Right ventricle myocardium superior (tissue), 1 donor: ENCODE data around the gene ADAMTS13. TPM values are rescaled to one million over a fixed set of nuclear protein-coding genes. Genes with fewer than 3 reads are reported as not detected.

Source experiments
- total RNA-seq: library from RNA; stranded (reverse); fragmentation: NEBNext Ultra II Directional; extraction: Animal tissue kit (Norgen Biotek cat#: 25700); gene quantifications from one replicate; pipeline ENCODE4 v1.2.1, GENCODE V29; 2021
- donor health status: DM: no; HTN: yes; CAD: no; lungs with severe emphysema.

The ADAMTS13 gene
- total RNA-seq, 1 donor from 2014 or later, result 2.8 TPM

Other genes with a start within 250 kb of the ADAMTS13 start
- not detected for gene OBP2B, start 213.1 kb upstream of the ADAMTS13 start, total RNA-seq
- gene ABO, start 147.2 kb upstream of the ADAMTS13 start, total RNA-seq, result 2.4 TPM
- gene SURF6, start 86.2 kb upstream of the ADAMTS13 start, total RNA-seq, result 11.1 TPM
- gene MED22, start 74.2 kb upstream of the ADAMTS13 start, total RNA-seq, result 19.2 TPM
- 834 TPM for gene RPL7A, start 74.1 kb upstream of the ADAMTS13 start, total RNA-seq
- 55.4 TPM for gene SURF1, start 65.9 kb upstream of the ADAMTS13 start, total RNA-seq
- 14.0 TPM for gene SURF2, start 65.8 kb upstream of the ADAMTS13 start, total RNA-seq
- gene SURF4, start 46.3 kb upstream of the ADAMTS13 start, total RNA-seq, result 58.3 TPM
- 0.27 TPM for gene STKLD1, start 46.0 kb upstream of the ADAMTS13 start, total RNA-seq
- gene REXO4, start 4.4 kb upstream of the ADAMTS13 start, total RNA-seq, result 18.0 TPM
- gene CACFD1, start 37.6 kb downstream of the ADAMTS13 start, total RNA-seq, result 12.9 TPM
- gene SLC2A6, start 56.7 kb downstream of the ADAMTS13 start, total RNA-seq, result 2.9 TPM
- not detected for gene MYMK, start 102.6 kb downstream of the ADAMTS13 start, total RNA-seq
- gene ADAMTSL2, start 112.3 kb downstream of the ADAMTS13 start, total RNA-seq, result 8.1 TPM
- not detected for gene FAM163B, start 187.0 kb downstream of the ADAMTS13 start, total RNA-seq
- gene DBH, start 214.0 kb downstream of the ADAMTS13 start, total RNA-seq, result not detected